ENCODE measurements around the gene ANKLE1.
A peak's percentile ranks its signal among the peaks of the same experiment; 100 is the strongest.

ANKLE1 gene

DNA sequence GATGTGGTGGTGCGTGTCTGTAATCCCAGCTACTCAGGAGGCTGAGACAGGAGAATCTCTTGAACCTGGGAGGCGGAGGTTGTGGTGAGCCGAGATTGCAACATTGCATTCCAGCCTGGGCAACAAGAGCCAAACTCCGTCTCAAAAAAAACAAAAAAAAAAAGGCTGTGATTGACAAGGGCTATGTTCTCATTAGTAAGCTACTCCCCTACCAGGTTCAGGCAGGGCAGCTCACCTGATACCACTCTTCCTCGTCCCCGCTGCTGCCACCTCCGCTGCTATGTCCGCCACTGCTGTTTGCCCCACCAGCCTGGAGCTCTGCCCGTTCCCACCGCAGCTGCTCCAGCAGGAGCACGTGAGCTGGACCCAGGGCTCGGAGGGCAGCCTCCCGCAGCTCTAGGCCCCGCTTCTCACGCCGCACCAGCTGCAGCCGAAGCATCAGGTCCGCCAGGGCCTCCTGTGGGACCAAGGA is 26.5 kb upstream of the ANKLE1 start:
- no peaks in the 10 kb centered on the region for H3K27me3 ChIP-seq (ENCODE audit: low read depth, low read length)
- H3K27ac ChIP-seq (ENCODE audit: low read length): no peak overlapping the region

DNA sequence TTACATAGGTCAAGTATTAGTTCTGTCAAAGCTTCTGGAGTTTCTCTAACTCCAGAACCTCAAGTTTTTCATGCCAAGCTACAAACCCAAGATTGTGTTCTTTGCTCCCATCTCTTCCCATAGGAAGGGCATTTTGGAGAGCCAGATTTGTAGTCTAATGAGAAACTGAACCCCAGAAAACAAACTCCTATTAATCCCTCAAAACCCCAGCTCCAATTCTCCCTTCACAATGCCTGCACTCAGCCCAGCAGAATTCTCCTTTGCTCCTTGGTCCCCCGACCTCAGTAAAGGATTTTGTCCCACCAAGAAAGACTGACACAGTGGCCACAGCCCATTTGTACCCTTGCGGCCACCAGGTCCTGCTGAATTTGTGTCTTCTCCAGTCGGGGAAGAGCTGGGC is 25.6 kb upstream of the ANKLE1 start:
- Histone ChIP-seq H3K27ac (ENCODE audit: low read length) (no peak overlapping the region), H3K4me3 (ENCODE audit: low read depth in 1 of 2, low read length in 2 of 2) (no peak overlapping the region), H3K9me3 (ENCODE audit: control insufficient read depth in 1 of 2, low read length in 2 of 2) (peaks cover 0 to 8% of the 10 kb centered on the region in 2 donors), H3K27me3 (ENCODE audit: low read depth, low read length) (no peaks in the 10 kb centered on the region), H3K4me1 (ENCODE audit: control insufficient read depth in 1 of 2, insufficient read depth in 2 of 2, low read length in 2 of 2) (no peaks in the 10 kb centered on the region), H3K36me3 (ENCODE audit: control insufficient read depth in 1 of 2, insufficient read depth in 2 of 2, low read length in 2 of 2) (no peaks in the 10 kb centered on the region)

More for the DNA sequence above, 26.5 kb upstream of the ANKLE1 start:
- Histone ChIP-seq H3K4me1 (ENCODE audit: control insufficient read depth in 1 of 2, insufficient read depth in 2 of 2, low read length in 2 of 2) (no peaks in the 10 kb centered on the region), H3K9me3 (ENCODE audit: control insufficient read depth in 1 of 2, low read length in 2 of 2) (peaks cover 0 to 8% of the 10 kb centered on the region in 2 donors), H3K36me3 (ENCODE audit: control insufficient read depth in 1 of 2, insufficient read depth in 2 of 2, low read length in 2 of 2) (no peaks in the 10 kb centered on the region), H3K4me3 (ENCODE audit: low read depth in 1 of 2, low read length in 2 of 2) (no peak overlapping the region)

- Histone ChIP-seq H3K9me3 (ENCODE audit: control insufficient read depth in 1 of 2, low read length in 2 of 2) (peaks cover 0 to 8% of the 10 kb centered on the region in 2 donors), H3K4me1 (ENCODE audit: control insufficient read depth in 1 of 2, insufficient read depth in 2 of 2, low read length in 2 of 2) (no peaks in the 10 kb centered on the region), H3K27me3 (ENCODE audit: low read depth, low read length) (no peaks in the 10 kb centered on the region), H3K36me3 (ENCODE audit: control insufficient read depth in 1 of 2, insufficient read depth in 2 of 2, low read length in 2 of 2) (no peaks in the 10 kb centered on the region), H3K27ac (ENCODE audit: low read length) (no peak overlapping the region), H3K4me3 (ENCODE audit: low read depth in 1 of 2, low read length in 2 of 2) (no peak overlapping the region)
Measured at GRCh38 chr19:17259118-17259780, 22.5 kb upstream of the ANKLE1 start.

GRCh38 chr19:17259934-17260333 is 21.8 kb upstream of the ANKLE1 start:
- Histone ChIP-seq H3K27ac (ENCODE audit: low read length) (no peak overlapping the region), H3K4me1 (ENCODE audit: control insufficient read depth in 1 of 2, insufficient read depth in 2 of 2, low read length in 2 of 2) (no peaks in the 10 kb centered on the region), H3K36me3 (ENCODE audit: control insufficient read depth in 1 of 2, insufficient read depth in 2 of 2, low read length in 2 of 2) (no peaks in the 10 kb centered on the region), H3K9me3 (ENCODE audit: control insufficient read depth in 1 of 2, low read length in 2 of 2) (peaks cover 0 to 8% of the 10 kb centered on the region in 2 donors), H3K27me3 (ENCODE audit: low read depth, low read length) (no peaks in the 10 kb centered on the region), H3K4me3 (ENCODE audit: low read depth in 1 of 2, low read length in 2 of 2) (no peak overlapping the region)

GRCh38 chr19:17260842-17261325 is 20.8 kb upstream of the ANKLE1 start:
- no peak overlapping the region for H3K27ac ChIP-seq (ENCODE audit: low read length)
- H3K27me3 ChIP-seq (ENCODE audit: low read depth, low read length): no peaks in the 10 kb centered on the region
- H3K9me3 ChIP-seq (ENCODE audit: control insufficient read depth in 1 of 2, low read length in 2 of 2): peaks cover 0 to 8% of the 10 kb centered on the region in 2 donors
- no peaks in the 10 kb centered on the region for H3K36me3 ChIP-seq (ENCODE audit: control insufficient read depth in 1 of 2, insufficient read depth in 2 of 2, low read length in 2 of 2)
- no peak overlapping the region for H3K4me3 ChIP-seq (ENCODE audit: low read depth in 1 of 2, low read length in 2 of 2)
- no peaks in the 10 kb centered on the region for H3K4me1 ChIP-seq (ENCODE audit: control insufficient read depth in 1 of 2, insufficient read depth in 2 of 2, low read length in 2 of 2)

- no peaks in the 10 kb centered on the region for H3K36me3 ChIP-seq (ENCODE audit: control insufficient read depth in 1 of 2, insufficient read depth in 2 of 2, low read length in 2 of 2)
- H3K27ac ChIP-seq (ENCODE audit: low read length): no peak overlapping the region
- H3K4me1 ChIP-seq (ENCODE audit: control insufficient read depth in 1 of 2, insufficient read depth in 2 of 2, low read length in 2 of 2): peaks cover 0 to under 1% of the 10 kb centered on the region in 2 donors
- H3K27me3 ChIP-seq (ENCODE audit: low read depth, low read length): no peaks in the 10 kb centered on the region
- H3K9me3 ChIP-seq (ENCODE audit: control insufficient read depth in 1 of 2, low read length in 2 of 2): peaks cover 0 to 8% of the 10 kb centered on the region in 2 donors
- no peak overlapping the region for H3K4me3 ChIP-seq (ENCODE audit: low read depth in 1 of 2, low read length in 2 of 2)
Measured at GRCh38 chr19:17262557-17262956, 19.1 kb upstream of the ANKLE1 start.

GRCh38 chr19:17263712-17264640 is 17.7 kb upstream of the ANKLE1 start:
- peaks cover 0 to 3% of the 10 kb centered on the region in 2 donors for H3K36me3 ChIP-seq (ENCODE audit: control insufficient read depth in 1 of 2, insufficient read depth in 2 of 2, low read length in 2 of 2)
- peaks cover 0 to 8% of the 10 kb centered on the region in 2 donors for H3K9me3 ChIP-seq (ENCODE audit: control insufficient read depth in 1 of 2, low read length in 2 of 2)
- peaks cover 6 to 13% of the 10 kb centered on the region in 2 donors for H3K4me1 ChIP-seq (ENCODE audit: control insufficient read depth in 1 of 2, insufficient read depth in 2 of 2, low read length in 2 of 2)
- H3K27me3 ChIP-seq (ENCODE audit: low read depth, low read length): no peaks in the 10 kb centered on the region
- H3K4me3 ChIP-seq (ENCODE audit: low read depth in 1 of 2, low read length in 2 of 2): peak overlapping the region; percentile 12 to 45
- H3K27ac ChIP-seq (ENCODE audit: low read length): peak overlapping the region; percentile 33

DNA sequence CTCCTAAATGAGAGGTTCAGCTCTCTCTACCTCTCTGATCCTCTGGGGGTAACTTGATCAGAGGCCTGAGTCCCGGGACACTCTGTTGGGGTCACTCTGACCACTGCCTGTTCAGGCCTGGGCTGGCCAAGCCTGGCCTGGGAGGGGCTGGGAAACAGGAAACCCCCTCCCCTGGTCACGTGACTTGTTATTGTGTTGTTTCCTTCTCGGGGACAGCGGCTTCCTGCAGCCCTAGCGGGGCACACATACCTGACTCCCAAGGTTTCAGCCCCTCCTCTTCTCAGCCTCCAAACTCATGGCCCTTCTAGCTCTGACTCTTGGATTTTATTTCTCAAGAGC is 17.1 kb upstream of the ANKLE1 start, which contains the start of gene USHBP1:
TSS of gene USHBP1 (minus strand) at position 105 of the 339 bp plus-strand sequence. CDS start 446 bp downstream, outside the sequence.
- H3K36me3 ChIP-seq (ENCODE audit: control insufficient read depth in 1 of 2, insufficient read depth in 2 of 2, low read length in 2 of 2): peaks cover 0 to 9% of the 10 kb centered on the region in 2 donors
- peaks cover 0 to 2% of the 10 kb centered on the region in 2 donors for H3K9me3 ChIP-seq (ENCODE audit: control insufficient read depth in 1 of 2, low read length in 2 of 2)
- H3K27me3 ChIP-seq (ENCODE audit: low read depth, low read length): no peaks in the 10 kb centered on the region
- peaks cover 6 to 13% of the 10 kb centered on the region in 2 donors for H3K4me1 ChIP-seq (ENCODE audit: control insufficient read depth in 1 of 2, insufficient read depth in 2 of 2, low read length in 2 of 2)
- peak within 1 kb of the TSS; percentile 12 to 45 for H3K4me3 ChIP-seq (ENCODE audit: low read depth in 1 of 2, low read length in 2 of 2)
- peak within 1 kb of the TSS; percentile 33 for H3K27ac ChIP-seq (ENCODE audit: low read length)

GRCh38 chr19:17266026-17266425 is 15.7 kb upstream of the ANKLE1 start:
- Histone ChIP-seq H3K27ac (ENCODE audit: low read length) (no peak overlapping the region), H3K27me3 (ENCODE audit: low read depth, low read length) (no peaks in the 10 kb centered on the region), H3K9me3 (ENCODE audit: control insufficient read depth in 1 of 2, low read length in 2 of 2) (no peaks in the 10 kb centered on the region), H3K4me1 (ENCODE audit: control insufficient read depth in 1 of 2, insufficient read depth in 2 of 2, low read length in 2 of 2) (peaks cover 6 to 13% of the 10 kb centered on the region in 2 donors), H3K4me3 (ENCODE audit: low read depth in 1 of 2, low read length in 2 of 2) (no peak overlapping the region), H3K36me3 (ENCODE audit: control insufficient read depth in 1 of 2, insufficient read depth in 2 of 2, low read length in 2 of 2) (peaks cover 0 to 14% of the 10 kb centered on the region in 2 donors)

GRCh38 chr19:17266589-17266974 is 15.1 kb upstream of the ANKLE1 start:
- peaks cover 6 to 13% of the 10 kb centered on the region in 2 donors for H3K4me1 ChIP-seq (ENCODE audit: control insufficient read depth in 1 of 2, insufficient read depth in 2 of 2, low read length in 2 of 2)
- no peak overlapping the region for H3K4me3 ChIP-seq (ENCODE audit: low read depth in 1 of 2, low read length in 2 of 2)
- no peaks in the 10 kb centered on the region for H3K27me3 ChIP-seq (ENCODE audit: low read depth, low read length)
- peaks cover 5 to 19% of the 10 kb centered on the region in 2 donors for H3K36me3 ChIP-seq (ENCODE audit: control insufficient read depth in 1 of 2, insufficient read depth in 2 of 2, low read length in 2 of 2)
- no peaks in the 10 kb centered on the region for H3K9me3 ChIP-seq (ENCODE audit: control insufficient read depth in 1 of 2, low read length in 2 of 2)
- no peak overlapping the region for H3K27ac ChIP-seq (ENCODE audit: low read length)
